ENCODE data around the gene LAMP1. TPM values are rescaled to one million over a fixed set of nuclear protein-coding genes. Genes with fewer than 3 reads are reported as not detected.

The LAMP1 gene
- total and polyA plus RNA-seq, 2 experiments from 2014 or later, result 34.5 to 107 TPM

DNA sequence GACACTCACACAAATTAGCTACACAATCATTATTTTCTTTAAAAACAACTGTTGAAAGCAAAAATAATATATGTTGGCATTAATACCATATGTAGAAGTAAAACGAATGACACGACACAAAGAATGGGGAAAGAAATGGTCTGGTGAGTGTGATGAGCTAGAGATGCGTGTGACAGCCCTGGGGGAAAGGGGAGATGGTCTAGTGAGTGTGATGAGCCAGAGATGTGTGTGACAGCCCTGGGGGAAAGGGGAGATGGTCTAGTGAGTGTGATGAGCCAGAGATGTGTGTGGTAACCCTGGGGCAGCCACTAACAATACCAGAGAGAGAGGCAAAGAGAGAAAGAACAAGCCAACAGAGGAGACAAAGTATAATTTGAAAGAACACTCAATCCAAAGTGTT is 22.3 kb upstream of the LAMP1 start:
- no peak overlapping the region for H3K27ac Mint-ChIP-seq

DNA sequence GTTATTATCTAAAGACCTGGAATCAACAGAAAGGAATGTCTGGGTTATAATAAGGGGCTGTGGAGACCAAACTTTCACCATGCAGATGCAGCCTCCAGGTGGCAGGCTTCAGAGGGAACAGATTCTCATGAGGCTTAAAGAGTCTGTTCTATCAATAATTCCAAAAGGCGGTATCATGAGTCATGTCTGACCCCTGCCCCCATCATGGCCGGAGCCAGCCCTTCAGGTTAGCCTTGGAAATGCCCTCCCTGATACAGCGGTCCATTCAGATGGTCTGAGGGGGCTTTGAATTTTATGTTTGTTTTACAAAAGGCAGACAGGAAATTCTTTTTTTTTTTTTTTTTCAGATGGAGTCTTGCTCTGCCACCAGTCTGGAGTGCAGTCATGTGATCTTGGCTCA is 21.7 kb upstream of the LAMP1 start:
- peaks cover 5% of the 10 kb centered on the region; the same call in 1 of the 2 replicates for H3K4me1 ChIP-seq (ENCODE audit: insufficient read depth)
- Mint-ChIP-seq H3K27me3 (ENCODE audit: insufficient read depth, low read depth, poor library complexity) (peaks cover 6% of the 10 kb centered on the region), H3K27ac (peak overlapping the region; percentile 62; the same call in 1 of the 2 replicates), H3K36me3 (ENCODE audit: low read depth) (no peaks in the 10 kb centered on the region; the same call in 2 of the 3 replicates), H3K9me3 (peaks cover 12% of the 10 kb centered on the region), H3K4me1 (peaks cover 9% of the 10 kb centered on the region), H3K4me3 (no peak overlapping the region)
- H3K79me2 ChIP-seq (replicated peaks; ENCODE audit: insufficient read depth), result no peaks in the 10 kb centered on the region
- H3K9me2 ChIP-seq (ENCODE audit: insufficient read depth), result no peaks in the 10 kb centered on the region
- H3K27me3 ChIP-seq (ENCODE audit: insufficient read depth), result no peaks in the 10 kb centered on the region
- no peak overlapping the region for H2AFZ ChIP-seq
- no peaks in the 10 kb centered on the region for H3K36me3 ChIP-seq (ENCODE audit: insufficient read depth)
- no peaks in the 10 kb centered on the region for H4K20me1 ChIP-seq (replicated peaks; ENCODE audit: insufficient read depth)
- peak; percentile 77 for DNase-seq (ENCODE audit: low spot score)
- no peak overlapping the region for H3K4me2 ChIP-seq
- TF ChIP-seq, protein P1, sequence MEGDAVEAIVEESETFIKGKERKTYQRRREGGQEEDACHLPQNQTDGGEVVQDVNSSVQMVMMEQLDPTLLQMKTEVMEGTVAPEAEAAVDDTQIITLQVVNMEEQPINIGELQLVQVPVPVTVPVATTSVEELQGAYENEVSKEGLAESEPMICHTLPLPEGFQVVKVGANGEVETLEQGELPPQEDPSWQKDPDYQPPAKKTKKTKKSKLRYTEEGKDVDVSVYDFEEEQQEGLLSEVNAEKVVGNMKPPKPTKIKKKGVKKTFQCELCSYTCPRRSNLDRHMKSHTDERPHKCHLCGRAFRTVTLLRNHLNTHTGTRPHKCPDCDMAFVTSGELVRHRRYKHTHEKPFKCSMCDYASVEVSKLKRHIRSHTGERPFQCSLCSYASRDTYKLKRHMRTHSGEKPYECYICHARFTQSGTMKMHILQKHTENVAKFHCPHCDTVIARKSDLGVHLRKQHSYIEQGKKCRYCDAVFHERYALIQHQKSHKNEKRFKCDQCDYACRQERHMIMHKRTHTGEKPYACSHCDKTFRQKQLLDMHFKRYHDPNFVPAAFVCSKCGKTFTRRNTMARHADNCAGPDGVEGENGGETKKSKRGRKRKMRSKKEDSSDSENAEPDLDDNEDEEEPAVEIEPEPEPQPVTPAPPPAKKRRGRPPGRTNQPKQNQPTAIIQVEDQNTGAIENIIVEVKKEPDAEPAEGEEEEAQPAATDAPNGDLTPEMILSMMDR (conservative IDR thresholded peaks at IDR 0.05; ENCODE audit: low read depth in 2 of 2), result peak; percentile 75 to 86
- TF ChIP-seq, protein P2, sequence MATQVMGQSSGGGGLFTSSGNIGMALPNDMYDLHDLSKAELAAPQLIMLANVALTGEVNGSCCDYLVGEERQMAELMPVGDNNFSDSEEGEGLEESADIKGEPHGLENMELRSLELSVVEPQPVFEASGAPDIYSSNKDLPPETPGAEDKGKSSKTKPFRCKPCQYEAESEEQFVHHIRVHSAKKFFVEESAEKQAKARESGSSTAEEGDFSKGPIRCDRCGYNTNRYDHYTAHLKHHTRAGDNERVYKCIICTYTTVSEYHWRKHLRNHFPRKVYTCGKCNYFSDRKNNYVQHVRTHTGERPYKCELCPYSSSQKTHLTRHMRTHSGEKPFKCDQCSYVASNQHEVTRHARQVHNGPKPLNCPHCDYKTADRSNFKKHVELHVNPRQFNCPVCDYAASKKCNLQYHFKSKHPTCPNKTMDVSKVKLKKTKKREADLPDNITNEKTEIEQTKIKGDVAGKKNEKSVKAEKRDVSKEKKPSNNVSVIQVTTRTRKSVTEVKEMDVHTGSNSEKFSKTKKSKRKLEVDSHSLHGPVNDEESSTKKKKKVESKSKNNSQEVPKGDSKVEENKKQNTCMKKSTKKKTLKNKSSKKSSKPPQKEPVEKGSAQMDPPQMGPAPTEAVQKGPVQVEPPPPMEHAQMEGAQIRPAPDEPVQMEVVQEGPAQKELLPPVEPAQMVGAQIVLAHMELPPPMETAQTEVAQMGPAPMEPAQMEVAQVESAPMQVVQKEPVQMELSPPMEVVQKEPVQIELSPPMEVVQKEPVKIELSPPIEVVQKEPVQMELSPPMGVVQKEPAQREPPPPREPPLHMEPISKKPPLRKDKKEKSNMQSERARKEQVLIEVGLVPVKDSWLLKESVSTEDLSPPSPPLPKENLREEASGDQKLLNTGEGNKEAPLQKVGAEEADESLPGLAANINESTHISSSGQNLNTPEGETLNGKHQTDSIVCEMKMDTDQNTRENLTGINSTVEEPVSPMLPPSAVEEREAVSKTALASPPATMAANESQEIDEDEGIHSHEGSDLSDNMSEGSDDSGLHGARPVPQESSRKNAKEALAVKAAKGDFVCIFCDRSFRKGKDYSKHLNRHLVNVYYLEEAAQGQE (IDR thresholded peaks at IDR 0.05; ENCODE audit: unreplicated experiment), result no peak
- no peaks in the 10 kb centered on the region for H3F3A ChIP-seq (replicated peaks; ENCODE audit: low read depth)
- H3K27ac ChIP-seq (ENCODE audit: low read depth), result no peak overlapping the region
- ATAC-seq, result peak; percentile 95
- H3K4me3 ChIP-seq, result no peak overlapping the region

More for the DNA sequence above, 22.3 kb upstream of the LAMP1 start:
- no peaks in the 10 kb centered on the region; the same call in 2 of the 3 replicates for H3K36me3 Mint-ChIP-seq (ENCODE audit: low read depth)
- no peaks in the 10 kb centered on the region for H3F3A ChIP-seq (replicated peaks; ENCODE audit: low read depth)
- H3K9me3 Mint-ChIP-seq, result peaks cover 11% of the 10 kb centered on the region
- no peak overlapping the region for H3K4me3 Mint-ChIP-seq
- H3K9me2 ChIP-seq (ENCODE audit: insufficient read depth), result no peaks in the 10 kb centered on the region
- H3K4me1 ChIP-seq (ENCODE audit: insufficient read depth), result peaks cover 5% of the 10 kb centered on the region; the same call in 1 of the 2 replicates
- H2AFZ ChIP-seq, result no peak overlapping the region
- H3K27ac ChIP-seq (ENCODE audit: low read depth), result peak overlapping the region; percentile 32; the same call in 1 of the 2 replicates
- no peaks in the 10 kb centered on the region for H3K79me2 ChIP-seq (replicated peaks; ENCODE audit: insufficient read depth)
- DNase-seq (ENCODE audit: low spot score) (no peak), ATAC-seq (no peak)
- no peak overlapping the region for H3K4me2 ChIP-seq
- no peak overlapping the region for H3K4me3 ChIP-seq
- peaks cover 9% of the 10 kb centered on the region for H3K4me1 Mint-ChIP-seq
- H4K20me1 ChIP-seq (replicated peaks; ENCODE audit: insufficient read depth), result no peaks in the 10 kb centered on the region
- H3K27me3 ChIP-seq (ENCODE audit: insufficient read depth), result no peaks in the 10 kb centered on the region
- TF ChIP-seq ZNF114 (CRISPR knock-in tag; IDR thresholded peaks at IDR 0.05), result no peak
- peaks cover 6% of the 10 kb centered on the region for H3K27me3 Mint-ChIP-seq (ENCODE audit: insufficient read depth, low read depth, poor library complexity)
- H3K36me3 ChIP-seq (ENCODE audit: insufficient read depth), result no peaks in the 10 kb centered on the region

- H3K27ac Mint-ChIP-seq, result no peak overlapping the region
- no peak overlapping the region for H3K4me3 ChIP-seq
- no peak overlapping the region for H3K4me3 Mint-ChIP-seq
- DNase-seq (ENCODE audit: low spot score), result no peak
- no peak overlapping the region for H3K4me2 ChIP-seq
- H3F3A ChIP-seq (replicated peaks; ENCODE audit: low read depth), result no peaks in the 10 kb centered on the region
- H4K20me1 ChIP-seq (replicated peaks; ENCODE audit: insufficient read depth), result no peaks in the 10 kb centered on the region
- H3K36me3 ChIP-seq (ENCODE audit: insufficient read depth), result no peaks in the 10 kb centered on the region
- no peak for TF ChIP-seq EZH2phosphoT487 (IDR thresholded peaks at IDR 0.05; ENCODE audit: unreplicated experiment)
- peaks cover 4% of the 10 kb centered on the region; the same call in 2 of the 3 replicates for H3K4me1 Mint-ChIP-seq
- no peaks in the 10 kb centered on the region for H3K79me2 ChIP-seq (replicated peaks; ENCODE audit: insufficient read depth)
- peaks cover 7% of the 10 kb centered on the region for H3K27me3 Mint-ChIP-seq (ENCODE audit: insufficient read depth, low read depth, poor library complexity)
- H3K9me3 Mint-ChIP-seq, result peaks cover 18% of the 10 kb centered on the region
- H3K27ac ChIP-seq (ENCODE audit: low read depth), result no peak overlapping the region
- ATAC-seq, result no peak
- peaks cover 5% of the 10 kb centered on the region; the same call in 1 of the 2 replicates for H3K4me1 ChIP-seq (ENCODE audit: insufficient read depth)
- no peaks in the 10 kb centered on the region for H3K9me2 ChIP-seq (ENCODE audit: insufficient read depth)
- H3K27me3 ChIP-seq (ENCODE audit: insufficient read depth), result no peaks in the 10 kb centered on the region
- no peak overlapping the region for H2AFZ ChIP-seq
- no peaks in the 10 kb centered on the region; the same call in 2 of the 3 replicates for H3K36me3 Mint-ChIP-seq (ENCODE audit: low read depth)
Measured at GRCh38 chr13:113280126-113280525, 16.9 kb upstream of the LAMP1 start.

All from GM23338 (cell line).